ENCODE data around the gene WDR91. TPM values are rescaled to one million over a fixed set of nuclear protein-coding genes. Genes with fewer than 3 reads are reported as not detected.

WDR91 gene
- total RNA-seq, 1 donor from 2014 or later = 15.0 TPM

DNA sequence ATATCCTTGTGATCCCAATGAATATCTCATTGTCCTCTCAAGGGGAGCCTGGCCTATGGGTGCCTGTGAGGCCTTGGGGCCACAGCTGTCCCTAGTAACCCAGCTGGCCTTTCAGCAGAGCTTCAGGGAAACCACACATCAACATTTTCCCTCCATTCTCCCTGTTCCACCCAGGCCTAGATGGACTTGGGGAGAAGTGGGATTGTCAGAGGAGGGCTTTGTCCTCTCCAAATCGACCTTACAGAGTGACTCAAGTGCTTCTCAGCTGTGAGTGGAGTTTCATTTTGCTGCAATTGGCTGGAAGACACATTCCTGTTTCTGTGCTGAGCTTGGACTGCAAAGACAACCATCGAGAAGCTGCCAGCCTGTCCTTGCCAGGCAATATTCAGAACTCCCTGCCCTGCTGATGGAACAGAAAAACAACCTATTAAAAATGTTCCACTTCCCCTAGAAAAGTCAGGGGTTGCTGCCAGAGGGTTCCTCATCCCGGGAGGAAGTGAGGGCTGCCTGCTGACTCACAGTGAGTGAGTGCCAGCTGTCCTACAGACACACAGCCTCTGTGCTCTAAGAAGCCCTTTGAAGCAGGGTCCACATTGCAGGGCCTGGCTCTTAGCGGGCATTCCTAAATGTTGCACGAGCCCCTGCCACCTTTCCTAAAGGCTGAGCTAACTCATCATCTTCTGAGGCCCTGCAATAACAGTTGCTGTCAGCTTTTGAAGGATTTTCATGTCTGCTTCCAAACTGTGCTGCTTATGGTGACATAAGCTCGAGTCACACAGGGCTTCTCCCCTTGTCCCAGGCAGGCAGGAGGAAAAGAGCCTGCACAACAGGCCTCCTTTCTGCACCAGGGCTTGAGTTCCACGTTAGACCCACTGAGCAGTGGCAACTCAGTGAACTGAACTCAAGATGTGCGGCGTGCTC is 42.8 kb upstream of the WDR91 start:
- H3K9me3 Mint-ChIP-seq = no peaks in the 10 kb centered on the region
- no peaks in the 10 kb centered on the region for H3K36me3 Mint-ChIP-seq
- no peak overlapping the region for H3K27ac Mint-ChIP-seq
- no peaks in the 10 kb centered on the region for H3K4me1 Mint-ChIP-seq
- DNase-seq (ENCODE audit: low spot score in 2 of 2, unreplicated experiment in 2 of 2) = no peak
- no peak for TF ChIP-seq CTCF (IDR thresholded peaks at IDR 0.05; ENCODE audit: unreplicated experiment)
- H3K27me3 Mint-ChIP-seq (ENCODE audit: low read depth) = no peaks in the 10 kb centered on the region
- H3K4me3 Mint-ChIP-seq = no peak overlapping the region

GRCh38 chr7:135251496-135252391 is 40.4 kb upstream of the WDR91 start:
- no peak for DNase-seq (ENCODE audit: low spot score in 2 of 2, unreplicated experiment in 2 of 2)
- H3K27me3 Mint-ChIP-seq (ENCODE audit: low read depth) = no peaks in the 10 kb centered on the region
- H3K27ac Mint-ChIP-seq = no peak overlapping the region
- H3K9me3 Mint-ChIP-seq = no peaks in the 10 kb centered on the region
- no peak overlapping the region for H3K4me3 Mint-ChIP-seq
- no peaks in the 10 kb centered on the region for H3K4me1 Mint-ChIP-seq
- no peaks in the 10 kb centered on the region for H3K36me3 Mint-ChIP-seq
- no peak for TF ChIP-seq CTCF (IDR thresholded peaks at IDR 0.05; ENCODE audit: unreplicated experiment)

- TF ChIP-seq CTCF (IDR thresholded peaks at IDR 0.05; ENCODE audit: unreplicated experiment) = no peak
- H3K9me3 Mint-ChIP-seq = no peaks in the 10 kb centered on the region
- peak in 1 of 2 experiments; percentile 13 for DNase-seq (ENCODE audit: low spot score in 2 of 2, unreplicated experiment in 2 of 2)
- peaks cover 8% of the 10 kb centered on the region for H3K27me3 Mint-ChIP-seq (ENCODE audit: low read depth)
- no peaks in the 10 kb centered on the region for H3K36me3 Mint-ChIP-seq
- H3K4me1 Mint-ChIP-seq = no peaks in the 10 kb centered on the region
- H3K27ac Mint-ChIP-seq = no peak overlapping the region
- no peak overlapping the region for H3K4me3 Mint-ChIP-seq
Observed at GRCh38 chr7:135248546-135248945, 37.2 kb upstream of the WDR91 start.

GRCh38 chr7:135247746-135248471 is 36.6 kb upstream of the WDR91 start:
- Mint-ChIP-seq H3K27ac (no peak overlapping the region), H3K27me3 (ENCODE audit: low read depth) (peaks cover 14% of the 10 kb centered on the region), H3K4me1 (no peaks in the 10 kb centered on the region), H3K9me3 (no peaks in the 10 kb centered on the region), H3K36me3 (no peaks in the 10 kb centered on the region), H3K4me3 (no peak overlapping the region)
- DNase-seq (ENCODE audit: low spot score in 2 of 2, unreplicated experiment in 2 of 2) = peak in 1 of 2 experiments; percentile 30
- no peak for TF ChIP-seq CTCF (IDR thresholded peaks at IDR 0.05; ENCODE audit: unreplicated experiment)

DNA sequence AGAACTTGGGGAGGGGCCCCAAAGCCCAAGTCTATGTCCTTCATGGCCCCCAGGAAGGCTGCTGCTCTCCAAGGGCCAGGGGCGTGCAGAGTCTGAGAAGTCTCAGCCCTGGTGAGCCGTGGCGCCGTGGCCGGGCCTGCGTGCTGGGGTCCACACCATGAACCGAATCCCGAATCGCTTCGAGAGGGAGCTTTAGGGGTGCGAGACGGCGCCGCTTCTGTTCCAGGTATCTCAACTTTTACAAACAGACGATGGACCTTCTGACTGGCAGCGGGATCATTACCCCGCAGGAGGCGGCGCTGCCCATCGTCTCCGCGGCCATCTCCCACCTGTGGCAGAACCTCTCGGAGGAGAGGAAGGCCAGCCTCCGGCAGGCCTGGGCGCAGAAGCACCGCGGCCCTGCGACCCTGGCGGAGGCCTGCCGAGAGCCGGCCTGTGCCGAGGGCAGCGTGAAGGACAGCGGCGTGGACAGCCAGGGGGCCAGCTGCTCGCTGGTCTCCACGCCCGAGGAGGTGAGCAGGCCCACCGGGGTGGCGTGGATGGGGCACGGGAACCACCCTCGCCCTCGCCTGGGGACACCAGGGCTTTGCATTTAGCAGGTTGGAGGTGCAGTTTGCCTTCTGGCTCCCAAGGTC is 35.0 kb upstream of the WDR91 start:
- H3K9me3 Mint-ChIP-seq = no peaks in the 10 kb centered on the region
- H3K27ac Mint-ChIP-seq = no peak overlapping the region
- peak in 1 of 2 experiments; percentile 28 for DNase-seq (ENCODE audit: low spot score in 2 of 2, unreplicated experiment in 2 of 2)
- H3K36me3 Mint-ChIP-seq = no peaks in the 10 kb centered on the region
- no peaks in the 10 kb centered on the region for H3K4me1 Mint-ChIP-seq
- H3K4me3 Mint-ChIP-seq = no peak overlapping the region
- no peak for TF ChIP-seq CTCF (IDR thresholded peaks at IDR 0.05; ENCODE audit: unreplicated experiment)
- H3K27me3 Mint-ChIP-seq (ENCODE audit: low read depth) = peaks cover 23% of the 10 kb centered on the region
